Fibroblast of lung (primary cell): ENCODE data around the gene ORC1. TPM values are rescaled to one million over a fixed set of nuclear protein-coding genes. Genes with fewer than 3 reads are reported as not detected.

ENCODE experiments used
- DNase-seq, 2 donors: peaks; one replicate each; pipeline versions ENCODE4 v3.0.0 to v3.0.0-alpha.2; 2010; ENCODE audit warnings: low read depth in 2 of 2
- H2AFZ ChIP-seq: 2 replicates; pipeline ENCODE4 v1.5.1; 2012; ENCODE audit warnings: low read length, control low read depth, inconsistent platforms
- H3K27ac ChIP-seq: 2 replicates; pipeline ENCODE4 v1.5.1; 2011; ENCODE audit warnings: low read length, control low read depth; ENCODE audit not compliant: insufficient read depth
- H3K27me3 ChIP-seq: 2 replicates; pipeline ENCODE4 v1.5.1; 2011; ENCODE audit warnings: mild to moderate bottlenecking, low read length; ENCODE audit not compliant: control insufficient read depth, insufficient read depth
- H3K36me3 ChIP-seq: 2 replicates; pipeline ENCODE4 v1.5.1; 2011; ENCODE audit warnings: low read length; ENCODE audit not compliant: control insufficient read depth, insufficient read depth
- H3K4me1 ChIP-seq: 2 replicates; pipeline ENCODE4 v1.5.1; 2011; ENCODE audit warnings: low read length; ENCODE audit not compliant: control insufficient read depth, insufficient read depth; ENCODE audit errors: extremely low read depth
- H3K4me2 ChIP-seq: 2 replicates; pipeline ENCODE4 v1.5.1; 2011; ENCODE audit warnings: low read length, control low read depth; ENCODE audit not compliant: insufficient read depth; ENCODE audit errors: extremely low read depth
- H3K4me3 ChIP-seq, 4 experiments: fragments of 200-600 bp in 1 of 4; sonication (generic) in 1 of 4; replicated peaks in 1 of 4; 2 replicates each; pipeline ENCODE4 v1.5.1; 2011 to 2016; ENCODE audit warnings: low read length in 4 of 4, low read depth in 3 of 4, mild to moderate bottlenecking in 3 of 4, control low read depth in 2 of 4, inconsistent platforms in 1 of 4, mixed read lengths in 1 of 4; ENCODE audit not compliant: insufficient read depth in 1 of 4; ENCODE audit errors: control extremely low read depth in 1 of 4
- H3K79me2 ChIP-seq: 2 replicates; pipeline ENCODE4 v1.5.1; 2012; ENCODE audit warnings: mild to moderate bottlenecking, low read length, inconsistent platforms; ENCODE audit not compliant: control insufficient read depth, insufficient read depth
- H3K9ac ChIP-seq: 2 replicates; pipeline ENCODE4 v1.5.1; 2011; ENCODE audit warnings: mild to moderate bottlenecking, low read length, control low read depth; ENCODE audit not compliant: insufficient read depth
- H3K9me3 ChIP-seq: 2 replicates; pipeline ENCODE4 v1.5.1; 2012; ENCODE audit warnings: low read depth, low read length; ENCODE audit not compliant: control insufficient read depth, insufficient read depth
- H4K20me1 ChIP-seq: 2 replicates; pipeline ENCODE4 v1.5.1; 2011; ENCODE audit warnings: low read length; ENCODE audit not compliant: control insufficient read depth, insufficient read depth; ENCODE audit errors: extremely low read depth
- CTCF ChIP-seq, 2 donors: IDR thresholded peaks in 1 of 2; conservative IDR thresholded peaks in 1 of 2; 1 replicate in 1 of 2; 2 replicates in 1 of 2; pipeline ENCODE4 v1.5.1; 2011 to 2012; ENCODE audit warnings: low read length in 2 of 2, control low read depth in 1 of 2, inconsistent platforms in 1 of 2, low read depth in 1 of 2, mild to moderate bottlenecking in 1 of 2
- EZH2 ChIP-seq: IDR thresholded peaks from 2 replicates; pipeline ENCODE4 v1.5.1; 2012; ENCODE audit warnings: low read length, control low read depth, mild to moderate bottlenecking; ENCODE audit errors: missing control alignments
- polyA minus RNA-seq: library from RNA; depleted of rRNA, polyadenylated mRNA; stranded (reverse); fragments of >200 nt; gene quantifications from 2 replicates; pipeline ENCODE4 v1.2.3, GENCODE V29; 2011; ENCODE audit warnings: low replicate concordance
- polyA plus RNA-seq, 2 donors: library from polyadenylated mRNA; depleted of rRNA in 1 of 2; stranded (reverse) in 1 of 2; unstranded in 1 of 2; fragments of >200 nt; gene quantifications; 2 replicates each; pipeline ENCODE4 v1.2.1, GENCODE V29; 2011 to 2012; ENCODE audit warnings: missing spikeins in 1 of 2
- total RNA-seq: library from RNA; depleted of rRNA; stranded (reverse); fragments of >200 nt; gene quantifications from 2 replicates; pipeline ENCODE4 v1.2.1, GENCODE V29; 2014

Gene ORC1
- total RNA-seq (0.26 and 0.83 TPM in 2 replicates), polyA plus RNA-seq (3.6 and 9.7 TPM in 2 replicates), polyA minus RNA-seq (3.2 and 10.9 TPM in 2 replicates)
- 2.2 and 6.1 TPM in 2 replicates for polyA plus RNA-seq (2012)

GRCh38 chr1:52404116-52404974 is at the start of gene ORC1, which contains the start of gene PRPF38A:
TSS of gene ORC1 (minus strand) at chr1:52404423. CDS start at chr1:52402223, 2,200 bp downstream.
TSS of gene PRPF38A (plus strand) at chr1:52404602. CDS start at chr1:52404750, 148 bp downstream.
- Histone ChIP-seq H4K20me1 (no peaks in the 10 kb centered on the region), H3K4me3 (peak within 1 kb of the TSS; percentile 79 to 100 (median 94)), H3K27ac (peak within 1 kb of the TSS; percentile 97), H3K36me3 (peaks cover 2% of the 10 kb centered on the region), H3K9me3 (no peaks in the 10 kb centered on the region), H3K9ac (peak within 1 kb of the TSS; percentile 89), H3K4me2 (peak within 1 kb of the TSS; percentile 94), H3K79me2 (peaks cover 29% of the 10 kb centered on the region), H3K27me3 (no peaks in the 10 kb centered on the region), H3K4me1 (no peaks in the 10 kb centered on the region), H2AFZ (peak within 1 kb of the TSS; percentile 99)
- no peak for TF ChIP-seq EZH2
- TF ChIP-seq CTCF (conservative IDR thresholded peaks at IDR 0.05 in 1 of 2, IDR thresholded peaks at IDR 0.05 in 1 of 2; ENCODE audit: low read depth in 1 of 2, low read length in 2 of 2) = peak; percentile 63 to 67
- peak; percentile 96 to 97 for DNase-seq

DNA sequence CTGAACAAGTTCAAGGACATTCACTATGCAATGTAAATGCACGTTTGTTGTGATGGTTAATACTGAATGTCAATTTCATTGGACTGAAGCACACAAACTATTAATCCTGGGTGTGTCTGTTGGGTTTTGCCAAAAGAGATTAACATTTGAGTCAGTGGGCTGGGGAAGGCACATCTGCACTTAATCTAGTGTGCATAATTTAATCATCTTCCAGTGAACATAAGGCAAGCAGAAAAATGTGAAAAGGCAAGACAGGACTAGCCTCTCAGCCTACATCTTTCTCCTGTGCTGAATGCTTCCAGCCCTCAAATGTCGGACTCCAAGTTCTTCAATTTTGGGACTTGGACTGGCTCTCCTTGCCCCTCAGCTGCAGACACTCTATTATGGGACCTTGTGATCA is 40.2 kb upstream of the ORC1 start:
- Histone ChIP-seq H3K9ac (no peak overlapping the region), H3K36me3 (no peaks in the 10 kb centered on the region), H2AFZ (no peak overlapping the region), H3K9me3 (no peaks in the 10 kb centered on the region), H3K4me3 (no peak overlapping the region), H3K79me2 (no peaks in the 10 kb centered on the region), H3K27me3 (no peaks in the 10 kb centered on the region), H3K4me1 (no peaks in the 10 kb centered on the region), H3K27ac (no peak overlapping the region), H3K4me2 (no peak overlapping the region), H4K20me1 (no peaks in the 10 kb centered on the region)
- TF ChIP-seq CTCF (conservative IDR thresholded peaks at IDR 0.05 in 1 of 2, IDR thresholded peaks at IDR 0.05 in 1 of 2; ENCODE audit: low read depth in 1 of 2, low read length in 2 of 2) (no peak), EZH2 (no peak)
- no peak for DNase-seq

GRCh38 chr1:52439976-52440375 is 35.8 kb upstream of the ORC1 start:
- no peak for TF ChIP-seq CTCF (conservative IDR thresholded peaks at IDR 0.05 in 1 of 2, IDR thresholded peaks at IDR 0.05 in 1 of 2; ENCODE audit: low read depth in 1 of 2, low read length in 2 of 2)
- no peak for TF ChIP-seq EZH2
- no peak for DNase-seq
- no peak overlapping the region for H2AFZ ChIP-seq
- H3K9ac ChIP-seq = no peak overlapping the region
- no peak overlapping the region for H3K27ac ChIP-seq
- H3K4me2 ChIP-seq = no peak overlapping the region
- no peaks in the 10 kb centered on the region for H3K79me2 ChIP-seq
- H3K4me1 ChIP-seq = no peaks in the 10 kb centered on the region
- no peaks in the 10 kb centered on the region for H4K20me1 ChIP-seq
- H3K9me3 ChIP-seq = no peaks in the 10 kb centered on the region
- no peaks in the 10 kb centered on the region for H3K27me3 ChIP-seq
- H3K36me3 ChIP-seq = no peaks in the 10 kb centered on the region
- no peak overlapping the region for H3K4me3 ChIP-seq
